Loucy (cell line): ENCODE measurements around the gene PROZ.

Experiments
- H2AFZ ChIP-seq: fragments of 200-600 bp; sonication (generic); 2 replicates; pipeline ENCODE4 v1.6.0; 2016; ENCODE audit warnings: antibody characterized with exemption, mild to moderate bottlenecking, low read length, moderate library complexity
- H3F3A ChIP-seq: fragments of 200-600 bp; 2 replicates; pipeline ENCODE4 v1.6.0; 2016; ENCODE audit warnings: antibody characterized with exemption, low read depth, mild to moderate bottlenecking
- H3K27me3 ChIP-seq: fragments of 200-600 bp; sonication (generic); 2 replicates; pipeline ENCODE4 v1.6.1; 2014; ENCODE audit warnings: low read length, mild to moderate bottlenecking; ENCODE audit not compliant: insufficient read depth, poor library complexity, severe bottlenecking
- H3K36me3 ChIP-seq: fragments of 200-600 bp; sonication (generic); 2 replicates; pipeline ENCODE4 v1.6.1; 2016; ENCODE audit warnings: low read length; ENCODE audit not compliant: insufficient read depth
- H3K4me1 ChIP-seq: fragments of 200-600 bp; sonication (generic); 2 replicates; pipeline ENCODE4 v1.5.1; 2014; ENCODE audit warnings: low read length, mild to moderate bottlenecking; ENCODE audit not compliant: insufficient read depth, poor library complexity, severe bottlenecking
- H3K4me2 ChIP-seq: fragments of 200-600 bp; sonication (generic); 2 replicates; pipeline ENCODE4 v1.6.0; 2014; ENCODE audit warnings: antibody characterized with exemption, low read length, low read depth, mild to moderate bottlenecking; ENCODE audit not compliant: poor library complexity, severe bottlenecking
- H3K4me3 ChIP-seq: fragments of 200-600 bp; sonication (generic); 2 replicates; pipeline ENCODE4 v1.5.1; 2014; ENCODE audit warnings: low read length, mild to moderate bottlenecking, mixed read lengths; ENCODE audit not compliant: poor library complexity, severe bottlenecking
- H3K79me2 ChIP-seq: fragments of 200-600 bp; sonication (generic); 2 replicates; pipeline ENCODE4 v1.6.1; 2014; ENCODE audit warnings: low read length; ENCODE audit not compliant: insufficient read depth
- H3K9ac ChIP-seq: fragments of 200-600 bp; sonication (generic); 2 replicates; pipeline ENCODE4 v1.6.0; 2014; ENCODE audit warnings: mild to moderate bottlenecking, low read depth, low read length, moderate library complexity; ENCODE audit not compliant: poor library complexity, severe bottlenecking
- H3K9me2 ChIP-seq: fragments of 200-600 bp; sonication (generic); replicated peaks from 2 replicates; pipeline ENCODE4 v1.6.1; 2016; ENCODE audit warnings: low read depth, low read length, mixed read lengths
- H3K9me3 ChIP-seq: fragments of 200-600 bp; sonication (generic); 2 replicates; pipeline ENCODE4 v1.6.1; 2014; ENCODE audit warnings: mild to moderate bottlenecking, antibody characterized with exemption, low read length, low read depth; ENCODE audit not compliant: insufficient read depth
- H4K20me1 ChIP-seq: fragments of 200-600 bp; sonication (generic); 2 replicates; pipeline ENCODE4 v1.6.0; 2014; ENCODE audit warnings: antibody characterized with exemption, low read length, mild to moderate bottlenecking; ENCODE audit not compliant: insufficient read depth, poor library complexity, severe bottlenecking
- CTCF ChIP-seq: fragments of 200-600 bp; sonication (generic); conservative IDR thresholded peaks from 2 replicates; pipeline ENCODE4 v1.5.1; 2014; ENCODE audit warnings: mild to moderate bottlenecking, antibody characterized with exemption, low read length
- EZH2phosphoT487 ChIP-seq: fragments of 200-600 bp; IDR thresholded peaks from 2 replicates; pipeline ENCODE4 v1.6.1; 2018; ENCODE audit warnings: antibody characterized with exemption, mild to moderate bottlenecking, moderate library complexity, borderline replicate concordance

PROZ gene

GRCh38 chr13:113171250-113172125, 13.0 kb downstream of the PROZ start:
- H3K9me2 ChIP-seq: no peaks in the 10 kb centered on the region
- H3K36me3 ChIP-seq: peaks cover 20% of the 10 kb centered on the region; the same call in 1 of the 2 replicates
- H4K20me1 ChIP-seq: no peaks in the 10 kb centered on the region
- H3F3A ChIP-seq: no peaks in the 10 kb centered on the region
- no peak for TF ChIP-seq CTCF
- TF ChIP-seq EZH2phosphoT487: no peak
- no peak overlapping the region for H2AFZ ChIP-seq
- no peaks in the 10 kb centered on the region for H3K9me3 ChIP-seq
- peak overlapping the region; percentile 66 for H3K4me2 ChIP-seq
- H3K4me3 ChIP-seq: no peak overlapping the region
- H3K9ac ChIP-seq: no peak overlapping the region
- H3K79me2 ChIP-seq: no peaks in the 10 kb centered on the region
- H3K27me3 ChIP-seq: no peaks in the 10 kb centered on the region
- H3K4me1 ChIP-seq: peaks cover 12% of the 10 kb centered on the region

- no peaks in the 10 kb centered on the region for H3F3A ChIP-seq
- H4K20me1 ChIP-seq: no peaks in the 10 kb centered on the region
- no peak overlapping the region for H3K4me2 ChIP-seq
- H3K27me3 ChIP-seq: no peaks in the 10 kb centered on the region
- H3K36me3 ChIP-seq: peaks cover 24% of the 10 kb centered on the region; the same call in 1 of the 2 replicates
- peaks cover 12% of the 10 kb centered on the region for H3K4me1 ChIP-seq
- H3K4me3 ChIP-seq: no peak overlapping the region
- H2AFZ ChIP-seq: no peak overlapping the region
- H3K9ac ChIP-seq: no peak overlapping the region
- no peaks in the 10 kb centered on the region for H3K9me2 ChIP-seq
- TF ChIP-seq CTCF (no peak), EZH2phosphoT487 (no peak)
- no peaks in the 10 kb centered on the region for H3K79me2 ChIP-seq
- H3K9me3 ChIP-seq: no peaks in the 10 kb centered on the region
These were observed 14.0 kb downstream of the PROZ start for GRCh38 chr13:113172419-113172926.

GRCh38 chr13:113176280-113176679, 17.8 kb downstream of the PROZ start:
- Histone ChIP-seq H3K9me2 (no peaks in the 10 kb centered on the region), H3K9ac (no peak overlapping the region), H4K20me1 (no peaks in the 10 kb centered on the region), H3K4me3 (no peak overlapping the region), H3K36me3 (peaks cover 61% of the 10 kb centered on the region; the same call in 1 of the 2 replicates), H3K79me2 (no peaks in the 10 kb centered on the region), H3K4me1 (peaks cover 2% of the 10 kb centered on the region), H3K9me3 (no peaks in the 10 kb centered on the region), H3K4me2 (no peak overlapping the region), H3F3A (no peaks in the 10 kb centered on the region), H3K27me3 (no peaks in the 10 kb centered on the region), H2AFZ (no peak overlapping the region)
- TF ChIP-seq CTCF: no peak
- TF ChIP-seq EZH2phosphoT487: no peak
